Astrocyte (in vitro differentiated cells and primary cell): ENCODE measurements around the gene ALCAM. TPM values are rescaled to one million over a fixed set of nuclear protein-coding genes. Genes with fewer than 3 reads are reported as not detected.

ENCODE experiments used
- DNase-seq: peaks from one replicate; pipeline ENCODE4 v3.0.0-alpha.2; 2010; ENCODE audit warnings: low read depth
- FAIRE-seq: peaks from 2 replicates; lab custom pipeline; 2011; peaks lifted over from hg19 to GRCh38; lab: Jason Lieb, UNC
- H2AFZ ChIP-seq: 2 replicates; pipeline ENCODE4 v1.6.0; 2012; ENCODE audit warnings: low read depth, low read length, inconsistent platforms
- H3K27ac ChIP-seq: 2 replicates; pipeline ENCODE4 v1.5.1; 2011; ENCODE audit warnings: low read depth, low read length, inconsistent platforms
- H3K27me3 ChIP-seq: 2 replicates; pipeline ENCODE4 v1.6.0; 2011; ENCODE audit warnings: low read length, inconsistent platforms; ENCODE audit not compliant: insufficient read depth
- H3K36me3 ChIP-seq: 2 replicates; pipeline ENCODE4 v1.5.1; 2011; ENCODE audit warnings: low read length, inconsistent platforms; ENCODE audit not compliant: insufficient read depth
- H3K4me1 ChIP-seq: 2 replicates; pipeline ENCODE4 v1.5.1; 2011; ENCODE audit warnings: low read length, inconsistent platforms; ENCODE audit not compliant: insufficient read depth
- H3K4me2 ChIP-seq: 2 replicates; pipeline ENCODE4 v1.6.0; 2012; ENCODE audit warnings: low read length, inconsistent platforms
- H3K4me3 ChIP-seq: 2 replicates; pipeline ENCODE4 v1.5.1; 2011; ENCODE audit warnings: low read depth, mild to moderate bottlenecking, low read length, inconsistent platforms; ENCODE audit not compliant: insufficient read depth
- H3K79me2 ChIP-seq: 2 replicates; pipeline ENCODE4 v1.6.0; 2012; ENCODE audit warnings: mild to moderate bottlenecking, low read length, inconsistent platforms; ENCODE audit not compliant: insufficient read depth
- H3K9ac ChIP-seq: 2 replicates; pipeline ENCODE4 v1.6.0; 2012; ENCODE audit warnings: mild to moderate bottlenecking, low read length, inconsistent platforms
- H3K9me3 ChIP-seq: 2 replicates; pipeline ENCODE4 v1.5.1; 2012; ENCODE audit warnings: low read depth, mild to moderate bottlenecking, low read length, inconsistent platforms; ENCODE audit not compliant: insufficient read depth
- H4K20me1 ChIP-seq: 2 replicates; pipeline ENCODE4 v1.6.0; 2012; ENCODE audit warnings: low read length, inconsistent platforms; ENCODE audit not compliant: insufficient read depth
- H3K27ac Mint-ChIP-seq: one replicate; pipeline ENCODE4 v1.8.0; 2021; ENCODE audit warnings: mild to moderate bottlenecking, mixed read lengths; ENCODE audit not compliant: unreplicated experiment
- H3K27me3 Mint-ChIP-seq: one replicate; pipeline ENCODE4 v1.8.0; 2021; ENCODE audit warnings: low read depth, mixed read lengths; ENCODE audit not compliant: unreplicated experiment
- H3K36me3 Mint-ChIP-seq: one replicate; pipeline ENCODE4 v1.8.0; 2021; ENCODE audit warnings: low read depth, mixed read lengths; ENCODE audit not compliant: unreplicated experiment
- H3K4me1 Mint-ChIP-seq: one replicate; pipeline ENCODE4 v1.8.0; 2021; ENCODE audit warnings: low read depth, mixed read lengths; ENCODE audit not compliant: unreplicated experiment
- H3K4me3 Mint-ChIP-seq: one replicate; pipeline ENCODE4 v1.8.0; 2021; ENCODE audit warnings: mild to moderate bottlenecking, moderate library complexity, mixed read lengths; ENCODE audit not compliant: unreplicated experiment
- H3K9me3 Mint-ChIP-seq: one replicate; pipeline ENCODE4 v1.8.0; 2021; ENCODE audit warnings: mild to moderate bottlenecking, mixed read lengths; ENCODE audit not compliant: unreplicated experiment
- CTCF ChIP-seq: IDR thresholded peaks from 2 replicates; pipeline ENCODE4 v1.5.1; 2011; ENCODE audit warnings: low read depth, mild to moderate bottlenecking, inconsistent platforms, low read length, moderate library complexity; ENCODE audit not compliant: insufficient read depth
- EZH2 ChIP-seq: IDR thresholded peaks from 2 replicates; pipeline ENCODE4 v1.6.1; 2012; ENCODE audit warnings: mild to moderate bottlenecking, low read length, inconsistent platforms; ENCODE audit not compliant: insufficient read depth
- total RNA-seq: library from RNA; stranded (reverse); gene quantifications from 2 replicates; pipeline ENCODE4 v1.2.1, GENCODE V29; 2021

Gene ALCAM
- total RNA-seq, 1 donor from 2014 or later = 154 TPM

- Histone ChIP-seq H4K20me1 (no peaks in the 10 kb centered on the region), H3K9ac (no peak overlapping the region), H3K4me1 (peaks cover 12% of the 10 kb centered on the region), H3K79me2 (peaks cover 34% of the 10 kb centered on the region), H3K27me3 (no peaks in the 10 kb centered on the region), H3K36me3 (peaks cover 10% of the 10 kb centered on the region), H3K4me3 (no peak overlapping the region), H3K27ac (no peak overlapping the region), H2AFZ (no peak overlapping the region), H3K9me3 (no peaks in the 10 kb centered on the region), H3K4me2 (no peak overlapping the region)
- Mint-ChIP-seq H3K4me3 (no peak overlapping the region), H3K27me3 (no peaks in the 10 kb centered on the region), H3K4me1 (peaks cover 3% of the 10 kb centered on the region), H3K36me3 (peaks cover 1% of the 10 kb centered on the region), H3K27ac (no peak overlapping the region), H3K9me3 (no peaks in the 10 kb centered on the region)
- no peak for FAIRE-seq
- TF ChIP-seq EZH2 = no peak
- TF ChIP-seq CTCF = no peak
- DNase-seq = no peak
Observed at GRCh38 chr3:105521770-105522169, 155.1 kb downstream of the ALCAM start.

DNA sequence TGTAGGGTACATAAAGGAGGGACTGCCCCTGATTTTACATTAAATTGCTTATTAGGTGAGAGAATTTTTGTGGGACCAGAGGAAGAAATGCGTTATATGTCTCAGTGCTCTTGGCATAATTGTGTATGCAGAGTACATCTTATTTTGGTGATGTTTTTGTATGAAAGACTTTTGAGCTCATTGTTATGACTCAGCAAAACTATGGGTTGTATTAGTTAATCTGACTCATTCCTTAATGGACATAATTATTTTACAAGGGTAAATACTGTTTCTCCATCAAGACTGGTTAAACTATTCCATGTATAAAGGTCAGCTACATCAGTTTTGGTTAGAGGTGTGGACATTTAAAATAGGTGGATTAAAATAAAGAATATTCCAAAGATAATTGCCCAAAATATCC lies 156.8 kb downstream of the ALCAM start:
- Mint-ChIP-seq H3K27me3 (no peaks in the 10 kb centered on the region), H3K4me1 (peaks cover 4% of the 10 kb centered on the region), H3K27ac (no peak overlapping the region), H3K4me3 (no peak overlapping the region), H3K9me3 (no peaks in the 10 kb centered on the region), H3K36me3 (peaks cover 2% of the 10 kb centered on the region)
- DNase-seq (no peak), FAIRE-seq (no peak)
- Histone ChIP-seq H3K27me3 (no peaks in the 10 kb centered on the region), H3K9ac (no peak overlapping the region), H3K36me3 (peaks cover 10% of the 10 kb centered on the region), H3K9me3 (no peaks in the 10 kb centered on the region), H3K4me3 (no peak overlapping the region), H3K4me1 (peaks cover 23% of the 10 kb centered on the region), H4K20me1 (no peaks in the 10 kb centered on the region), H3K27ac (no peak overlapping the region), H3K4me2 (no peak overlapping the region), H2AFZ (no peak overlapping the region), H3K79me2 (peaks cover 19% of the 10 kb centered on the region)
- TF ChIP-seq CTCF (no peak), EZH2 (no peak)

- no peaks in the 10 kb centered on the region for H4K20me1 ChIP-seq
- H3K27me3 Mint-ChIP-seq = no peaks in the 10 kb centered on the region
- H2AFZ ChIP-seq = no peak overlapping the region
- no peak overlapping the region for H3K27ac ChIP-seq
- peaks cover 23% of the 10 kb centered on the region for H3K4me1 ChIP-seq
- FAIRE-seq (no peak), DNase-seq (no peak)
- no peak overlapping the region for H3K4me2 ChIP-seq
- H3K27ac Mint-ChIP-seq = no peak overlapping the region
- H3K4me3 ChIP-seq = no peak overlapping the region
- no peaks in the 10 kb centered on the region for H3K9me3 ChIP-seq
- H3K79me2 ChIP-seq = peaks cover 8% of the 10 kb centered on the region
- H3K4me1 Mint-ChIP-seq = peaks cover 2% of the 10 kb centered on the region
- no peaks in the 10 kb centered on the region for H3K9me3 Mint-ChIP-seq
- no peak overlapping the region for H3K4me3 Mint-ChIP-seq
- TF ChIP-seq CTCF = no peak
- TF ChIP-seq EZH2 = no peak
- H3K36me3 ChIP-seq = peaks cover 10% of the 10 kb centered on the region
- no peak overlapping the region for H3K9ac ChIP-seq
- H3K27me3 ChIP-seq = no peaks in the 10 kb centered on the region
- peaks cover 5% of the 10 kb centered on the region for H3K36me3 Mint-ChIP-seq
Observed at GRCh38 chr3:105525531-105525930, 158.8 kb downstream of the ALCAM start.
